ENCODE data around the gene OR6Y1. TPM values are rescaled to one million over a fixed set of nuclear protein-coding genes. Genes with fewer than 3 reads are reported as not detected.

OR6Y1 gene
- total RNA-seq, 4 donors from 2014 or later, result not detected

- DNase-seq (ENCODE audit: low spot score) (no peak), ATAC-seq (ENCODE audit: low FRiP score) (no peak)
- TF ChIP-seq CTCF (IDR thresholded peaks at IDR 0.05), result no peak
Observed at GRCh38 chr1:158509471-158510156, 44.6 kb downstream of the OR6Y1 start.

GRCh38 chr1:158507511-158507910 lies 46.7 kb downstream of the OR6Y1 start:
- no peak for TF ChIP-seq CTCF (IDR thresholded peaks at IDR 0.05)
- ATAC-seq (ENCODE audit: low FRiP score), result no peak
- no peak for DNase-seq (ENCODE audit: low spot score)

GRCh38 chr1:158506369-158506987 lies 47.7 kb downstream of the OR6Y1 start:
- TF ChIP-seq CTCF (IDR thresholded peaks at IDR 0.05), result no peak
- DNase-seq (ENCODE audit: low spot score) (peak; percentile 33), ATAC-seq (ENCODE audit: low FRiP score) (no peak)

GRCh38 chr1:158496374-158496773 lies 57.8 kb downstream of the OR6Y1 start:
- no peak for ATAC-seq (ENCODE audit: low FRiP score)
- TF ChIP-seq CTCF (IDR thresholded peaks at IDR 0.05), result no peak

GRCh38 chr1:158494796-158495195 lies 59.4 kb downstream of the OR6Y1 start:
- ATAC-seq (ENCODE audit: low FRiP score) (no peak), DNase-seq (ENCODE audit: low spot score) (no peak)

More at GRCh38 chr1:158496374-158496773, 57.8 kb downstream of the OR6Y1 start:
- DNase-seq (ENCODE audit: low spot score), result no peak

More at GRCh38 chr1:158494796-158495195, 59.4 kb downstream of the OR6Y1 start:
- no peak for TF ChIP-seq CTCF (IDR thresholded peaks at IDR 0.05)

Other genes with a start within 250 kb of the OR6Y1 start
- under 1 TPM in 1 of 4 donors, not detected in 3; 0.38 TPM for gene CD1B, start 222.9 kb downstream of the OR6Y1 start, total RNA-seq
- under 1 TPM in 1 of 4 donors, not detected in 3; 0.44 TPM for gene CD1E, start 200.5 kb downstream of the OR6Y1 start, total RNA-seq
- not detected for gene OR10T2, start 154.9 kb downstream of the OR6Y1 start, total RNA-seq
- gene OR10K2, start 128.2 kb downstream of the OR6Y1 start, total RNA-seq, result not detected
- gene OR10K1, start 92.6 kb downstream of the OR6Y1 start, total RNA-seq, result not detected
- not detected for gene OR10R2, start 82.2 kb downstream of the OR6Y1 start, total RNA-seq
- gene OR6P1, start 16.2 kb upstream of the OR6Y1 start, total RNA-seq, result not detected
- not detected for gene OR10X1, start 25.5 kb upstream of the OR6Y1 start, total RNA-seq
- not detected for gene OR10Z1, start 50.9 kb upstream of the OR6Y1 start, total RNA-seq
- gene SPTA1, start 132.3 kb upstream of the OR6Y1 start, total RNA-seq, result 1 to 10 TPM in 2 of 4 donors, under 1 TPM in 2; 0.36 to 1.8 (median 0.83) TPM
- not detected for gene OR6K2, start 146.2 kb upstream of the OR6Y1 start, total RNA-seq
- not detected for gene OR6K3, start 166.3 kb upstream of the OR6Y1 start, total RNA-seq
- gene OR6K6, start 200.3 kb upstream of the OR6Y1 start, total RNA-seq, result not detected
- gene OR6N1, start 217.8 kb upstream of the OR6Y1 start, total RNA-seq, result not detected
- not detected for gene OR6N2, start 226.8 kb upstream of the OR6Y1 start, total RNA-seq